Fibroblast of lung (primary cell): ENCODE measurements around the gene MICU1. TPM values are rescaled to one million over a fixed set of nuclear protein-coding genes. Genes with fewer than 3 reads are reported as not detected.

Experiments used
- DNase-seq, 2 donors: peaks; one replicate each; pipeline versions ENCODE4 v3.0.0 to v3.0.0-alpha.2; 2010; ENCODE audit warnings: low read depth in 2 of 2
- H2AFZ ChIP-seq: 2 replicates; pipeline ENCODE4 v1.5.1; 2012; ENCODE audit warnings: low read length, control low read depth, inconsistent platforms
- H3K27ac ChIP-seq: 2 replicates; pipeline ENCODE4 v1.5.1; 2011; ENCODE audit warnings: low read length, control low read depth; ENCODE audit not compliant: insufficient read depth
- H3K27me3 ChIP-seq: 2 replicates; pipeline ENCODE4 v1.5.1; 2011; ENCODE audit warnings: mild to moderate bottlenecking, low read length; ENCODE audit not compliant: control insufficient read depth, insufficient read depth
- H3K36me3 ChIP-seq: 2 replicates; pipeline ENCODE4 v1.5.1; 2011; ENCODE audit warnings: low read length; ENCODE audit not compliant: control insufficient read depth, insufficient read depth
- H3K4me1 ChIP-seq: 2 replicates; pipeline ENCODE4 v1.5.1; 2011; ENCODE audit warnings: low read length; ENCODE audit not compliant: control insufficient read depth, insufficient read depth; ENCODE audit errors: extremely low read depth
- H3K4me2 ChIP-seq: 2 replicates; pipeline ENCODE4 v1.5.1; 2011; ENCODE audit warnings: low read length, control low read depth; ENCODE audit not compliant: insufficient read depth; ENCODE audit errors: extremely low read depth
- H3K4me3 ChIP-seq, 4 experiments: fragments of 200-600 bp in 1 of 4; sonication (generic) in 1 of 4; replicated peaks in 1 of 4; 2 replicates each; pipeline ENCODE4 v1.5.1; 2011 to 2016; ENCODE audit warnings: low read length in 4 of 4, low read depth in 3 of 4, mild to moderate bottlenecking in 3 of 4, control low read depth in 2 of 4, inconsistent platforms in 1 of 4, mixed read lengths in 1 of 4; ENCODE audit not compliant: insufficient read depth in 1 of 4; ENCODE audit errors: control extremely low read depth in 1 of 4
- H3K79me2 ChIP-seq: 2 replicates; pipeline ENCODE4 v1.5.1; 2012; ENCODE audit warnings: mild to moderate bottlenecking, low read length, inconsistent platforms; ENCODE audit not compliant: control insufficient read depth, insufficient read depth
- H3K9ac ChIP-seq: 2 replicates; pipeline ENCODE4 v1.5.1; 2011; ENCODE audit warnings: mild to moderate bottlenecking, low read length, control low read depth; ENCODE audit not compliant: insufficient read depth
- H3K9me3 ChIP-seq: 2 replicates; pipeline ENCODE4 v1.5.1; 2012; ENCODE audit warnings: low read depth, low read length; ENCODE audit not compliant: control insufficient read depth, insufficient read depth
- H4K20me1 ChIP-seq: 2 replicates; pipeline ENCODE4 v1.5.1; 2011; ENCODE audit warnings: low read length; ENCODE audit not compliant: control insufficient read depth, insufficient read depth; ENCODE audit errors: extremely low read depth
- CTCF ChIP-seq, 2 donors: IDR thresholded peaks in 1 of 2; conservative IDR thresholded peaks in 1 of 2; 1 replicate in 1 of 2; 2 replicates in 1 of 2; pipeline ENCODE4 v1.5.1; 2011 to 2012; ENCODE audit warnings: low read length in 2 of 2, control low read depth in 1 of 2, inconsistent platforms in 1 of 2, low read depth in 1 of 2, mild to moderate bottlenecking in 1 of 2
- EZH2 ChIP-seq: IDR thresholded peaks from 2 replicates; pipeline ENCODE4 v1.5.1; 2012; ENCODE audit warnings: low read length, control low read depth, mild to moderate bottlenecking; ENCODE audit errors: missing control alignments
- polyA plus RNA-seq, 2 donors: library from polyadenylated mRNA; depleted of rRNA in 1 of 2; stranded (reverse) in 1 of 2; unstranded in 1 of 2; fragments of >200 nt; gene quantifications; 2 replicates each; pipeline ENCODE4 v1.2.1, GENCODE V29; 2011 to 2012; ENCODE audit warnings: missing spikeins in 1 of 2
- total RNA-seq: library from RNA; depleted of rRNA; stranded (reverse); fragments of >200 nt; gene quantifications from 2 replicates; pipeline ENCODE4 v1.2.1, GENCODE V29; 2014

Gene MICU1
- total and polyA plus RNA-seq, 2 donors (not counting 1 experiment from before 2014, with no cell fraction given), result 83.2 to 83.3 TPM

GRCh38 chr10:72626444-72626754 lies 520 bp upstream of the MICU1 start:
- no peaks in the 10 kb centered on the region for H4K20me1 ChIP-seq
- no peaks in the 10 kb centered on the region for H3K9me3 ChIP-seq
- no peak for TF ChIP-seq CTCF (conservative IDR thresholded peaks at IDR 0.05 in 1 of 2, IDR thresholded peaks at IDR 0.05 in 1 of 2; ENCODE audit: low read depth in 1 of 2, low read length in 2 of 2)
- TF ChIP-seq EZH2, result no peak
- H3K27ac ChIP-seq, result peak overlapping the region; percentile 63
- H3K4me2 ChIP-seq, result peak overlapping the region; percentile 71
- H3K4me3 ChIP-seq, result peak overlapping the region; percentile 55 to 99 (median 93)
- no peaks in the 10 kb centered on the region for H3K27me3 ChIP-seq
- H2AFZ ChIP-seq, result peak overlapping the region; percentile 84
- peaks cover 2% of the 10 kb centered on the region for H3K4me1 ChIP-seq
- H3K9ac ChIP-seq, result no peak overlapping the region
- H3K36me3 ChIP-seq, result no peaks in the 10 kb centered on the region
- H3K79me2 ChIP-seq, result peaks cover 26% of the 10 kb centered on the region
- no peak for DNase-seq

- Histone ChIP-seq H4K20me1 (no peaks in the 10 kb centered on the region), H2AFZ (peak overlapping the region; percentile 99), H3K79me2 (peaks cover 29% of the 10 kb centered on the region), H3K27ac (peak overlapping the region; percentile 94), H3K36me3 (no peaks in the 10 kb centered on the region), H3K4me1 (peaks cover 2% of the 10 kb centered on the region), H3K4me3 (peak overlapping the region; percentile 88 to 99 (median 98)), H3K4me2 (peak overlapping the region; percentile 83), H3K9me3 (no peaks in the 10 kb centered on the region), H3K9ac (peak overlapping the region; percentile 85), H3K27me3 (no peaks in the 10 kb centered on the region)
- no peak for DNase-seq
- no peak for TF ChIP-seq CTCF (conservative IDR thresholded peaks at IDR 0.05 in 1 of 2, IDR thresholded peaks at IDR 0.05 in 1 of 2; ENCODE audit: low read depth in 1 of 2, low read length in 2 of 2)
These were observed 637 bp downstream of the MICU1 start for GRCh38 chr10:72625276-72625607.

DNA sequence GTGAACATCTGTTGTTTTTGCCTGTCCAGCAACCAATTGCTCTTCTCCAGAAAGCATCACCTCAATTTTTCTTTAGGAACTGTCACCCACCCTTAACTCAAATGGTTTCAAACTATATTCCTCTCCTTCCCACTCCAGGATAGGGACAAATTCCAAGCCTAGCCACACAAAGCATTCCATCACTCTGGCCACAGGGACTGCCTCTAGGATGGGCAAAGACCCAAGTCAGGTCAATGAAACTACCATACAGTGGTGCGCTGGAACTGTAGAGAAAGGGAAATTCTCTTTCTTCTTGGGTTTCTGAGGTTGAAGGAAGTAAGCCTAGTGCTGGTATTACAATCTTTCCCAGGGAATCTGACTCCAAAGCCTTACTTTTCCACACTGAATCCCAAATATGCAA lies 3.6 kb downstream of the MICU1 start:
- Histone ChIP-seq H3K9ac (no peak overlapping the region), H4K20me1 (no peaks in the 10 kb centered on the region), H3K4me3 (no peak overlapping the region), H3K79me2 (peaks cover 32% of the 10 kb centered on the region), H3K4me1 (peaks cover 2% of the 10 kb centered on the region), H3K27me3 (no peaks in the 10 kb centered on the region), H3K4me2 (no peak overlapping the region), H3K36me3 (no peaks in the 10 kb centered on the region), H3K9me3 (no peaks in the 10 kb centered on the region), H3K27ac (no peak overlapping the region), H2AFZ (no peak overlapping the region)
- peak in 1 of 2 donors; percentile 47 for DNase-seq
- no peak for TF ChIP-seq EZH2
- no peak for TF ChIP-seq CTCF (conservative IDR thresholded peaks at IDR 0.05 in 1 of 2, IDR thresholded peaks at IDR 0.05 in 1 of 2; ENCODE audit: low read depth in 1 of 2, low read length in 2 of 2)
